ENCODE measurements around the gene ABCB11. TPM values are rescaled to one million over a fixed set of nuclear protein-coding genes. Genes with fewer than 3 reads are reported as not detected.

Gene ABCB11
- total and polyA plus RNA-seq, 9 of the 15 experiments (the other 6 are each of a cell fraction or from before 2014, with no cell fraction given), result 0.04 to 0.51 (median 0.10) TPM; not detected in 1

GRCh38 chr2:168976034-168976654, 55.0 kb downstream of the ABCB11 start (continued):
- TF ChIP-seq USF1 (CRISPR knock-in tag; IDR thresholded peaks at IDR 0.05), result 0 out of 2 replicates have a peak, but pooled peaks have one; percentile 33
- peak; percentile 94 for TF ChIP-seq ZNF316 (IDR thresholded peaks at IDR 0.05)
- peak; percentile 64; the same call in 1 of the 2 replicates for TF ChIP-seq CEBPG (CRISPR knock-in tag; IDR thresholded peaks at IDR 0.05)
- peak in 1 of 2 experiments; percentile 20; a peak in 2 of 4 replicates for TF ChIP-seq CEBPG (tag; conservative IDR thresholded peaks at IDR 0.05 in 1 of 2, IDR thresholded peaks at IDR 0.05 in 1 of 2)
- peak; percentile 67; the same call in 1 of the 2 replicates for TF ChIP-seq TCF7L2 (IDR thresholded peaks at IDR 0.05; ENCODE audit: low read depth, low read length)
- peak; percentile 78 for TF ChIP-seq HMBOX1 (IDR thresholded peaks at IDR 0.05)
- TF ChIP-seq BCOR (IDR thresholded peaks at IDR 0.05), result peak; percentile 96
- TF ChIP-seq NR2C1 (IDR thresholded peaks at IDR 0.05), result peak; percentile 59; the same call in 1 of the 2 replicates
- TF ChIP-seq NR2C1 (tag; IDR thresholded peaks at IDR 0.05), result peak; percentile 81
- peak; percentile 60; the same call in 1 of the 2 replicates for TF ChIP-seq ZBTB40 (IDR thresholded peaks at IDR 0.05)
- TF ChIP-seq ZBTB40 (CRISPR knock-in tag; IDR thresholded peaks at IDR 0.05), result peak; percentile 66
- no peak for TF ChIP-seq ILK (tag; IDR thresholded peaks at IDR 0.05; ENCODE audit: borderline replicate concordance, low read depth)
- TF ChIP-seq SMARCA4 (IDR thresholded peaks at IDR 0.05), result peak; percentile 100
- TF ChIP-seq RAD21 (CRISPR knock-in tag; conservative IDR thresholded peaks at IDR 0.05 in 1 of 2, IDR thresholded peaks at IDR 0.05 in 1 of 2), result peak in 1 of 2 experiments; percentile 55; a peak in 2 of 4 replicates
- no peak for TF ChIP-seq ATF1 (CRISPR knock-in tag; IDR thresholded peaks at IDR 0.05)
- TF ChIP-seq ATF1 (tag; IDR thresholded peaks at IDR 0.05), result peak; percentile 92
- peak; percentile 97 for TF ChIP-seq CCNT2 (IDR thresholded peaks at IDR 0.05; ENCODE audit: borderline replicate concordance, extremely low read depth, insufficient read length, low read depth, low read length)
- TF ChIP-seq MBD2 (IDR thresholded peaks at IDR 0.05; ENCODE audit: borderline replicate concordance, low read depth), result peak; percentile 84
- peak; percentile 97 for TF ChIP-seq TEAD2 (tag; IDR thresholded peaks at IDR 0.05)
